AG09309 (cell line): ENCODE data around the gene LAGE3.

ENCODE experiments used
- DNase-seq: peaks from one replicate; pipeline ENCODE4 v3.0.0-alpha.2; 2010; ENCODE audit warnings: low read depth
- H3K4me3 ChIP-seq: 2 replicates; pipeline ENCODE4 v1.5.1; 2011; ENCODE audit warnings: mild to moderate bottlenecking, low read depth, low read length, moderate library complexity; ENCODE audit not compliant: control insufficient read depth
- TF ChIP-seq, protein P1 (sequence below): IDR thresholded peaks from 2 replicates; pipeline ENCODE4 v1.5.1; 2011; ENCODE audit warnings: mild to moderate bottlenecking, low read depth, low read length, inconsistent platforms; ENCODE audit not compliant: insufficient read depth, control insufficient read depth; ENCODE audit errors: missing control alignments

The LAGE3 gene

DNA sequence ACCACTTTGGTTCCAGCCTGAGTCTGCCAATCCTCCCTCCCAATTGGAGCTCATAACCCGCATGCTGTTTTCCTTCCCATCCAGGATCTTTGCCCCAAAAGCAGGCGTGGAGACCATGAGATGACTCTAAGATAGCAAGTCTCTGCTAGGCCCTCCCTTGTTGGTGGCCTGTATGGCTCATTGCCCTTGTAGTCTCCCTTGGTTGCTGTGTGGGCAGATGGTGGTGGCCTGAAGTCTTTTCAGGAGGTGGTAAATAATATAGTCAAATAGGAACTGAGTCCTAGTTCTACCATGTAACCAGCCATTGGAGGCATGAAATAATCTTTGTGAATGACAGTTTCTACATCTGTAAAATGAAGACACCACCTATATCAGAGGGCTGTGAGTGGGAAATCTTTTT, 49.4 kb downstream of the LAGE3 start:
- TF ChIP-seq, protein P1, sequence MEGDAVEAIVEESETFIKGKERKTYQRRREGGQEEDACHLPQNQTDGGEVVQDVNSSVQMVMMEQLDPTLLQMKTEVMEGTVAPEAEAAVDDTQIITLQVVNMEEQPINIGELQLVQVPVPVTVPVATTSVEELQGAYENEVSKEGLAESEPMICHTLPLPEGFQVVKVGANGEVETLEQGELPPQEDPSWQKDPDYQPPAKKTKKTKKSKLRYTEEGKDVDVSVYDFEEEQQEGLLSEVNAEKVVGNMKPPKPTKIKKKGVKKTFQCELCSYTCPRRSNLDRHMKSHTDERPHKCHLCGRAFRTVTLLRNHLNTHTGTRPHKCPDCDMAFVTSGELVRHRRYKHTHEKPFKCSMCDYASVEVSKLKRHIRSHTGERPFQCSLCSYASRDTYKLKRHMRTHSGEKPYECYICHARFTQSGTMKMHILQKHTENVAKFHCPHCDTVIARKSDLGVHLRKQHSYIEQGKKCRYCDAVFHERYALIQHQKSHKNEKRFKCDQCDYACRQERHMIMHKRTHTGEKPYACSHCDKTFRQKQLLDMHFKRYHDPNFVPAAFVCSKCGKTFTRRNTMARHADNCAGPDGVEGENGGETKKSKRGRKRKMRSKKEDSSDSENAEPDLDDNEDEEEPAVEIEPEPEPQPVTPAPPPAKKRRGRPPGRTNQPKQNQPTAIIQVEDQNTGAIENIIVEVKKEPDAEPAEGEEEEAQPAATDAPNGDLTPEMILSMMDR: no peak
- DNase-seq: no peak
- H3K4me3 ChIP-seq: no peak overlapping the region

DNA sequence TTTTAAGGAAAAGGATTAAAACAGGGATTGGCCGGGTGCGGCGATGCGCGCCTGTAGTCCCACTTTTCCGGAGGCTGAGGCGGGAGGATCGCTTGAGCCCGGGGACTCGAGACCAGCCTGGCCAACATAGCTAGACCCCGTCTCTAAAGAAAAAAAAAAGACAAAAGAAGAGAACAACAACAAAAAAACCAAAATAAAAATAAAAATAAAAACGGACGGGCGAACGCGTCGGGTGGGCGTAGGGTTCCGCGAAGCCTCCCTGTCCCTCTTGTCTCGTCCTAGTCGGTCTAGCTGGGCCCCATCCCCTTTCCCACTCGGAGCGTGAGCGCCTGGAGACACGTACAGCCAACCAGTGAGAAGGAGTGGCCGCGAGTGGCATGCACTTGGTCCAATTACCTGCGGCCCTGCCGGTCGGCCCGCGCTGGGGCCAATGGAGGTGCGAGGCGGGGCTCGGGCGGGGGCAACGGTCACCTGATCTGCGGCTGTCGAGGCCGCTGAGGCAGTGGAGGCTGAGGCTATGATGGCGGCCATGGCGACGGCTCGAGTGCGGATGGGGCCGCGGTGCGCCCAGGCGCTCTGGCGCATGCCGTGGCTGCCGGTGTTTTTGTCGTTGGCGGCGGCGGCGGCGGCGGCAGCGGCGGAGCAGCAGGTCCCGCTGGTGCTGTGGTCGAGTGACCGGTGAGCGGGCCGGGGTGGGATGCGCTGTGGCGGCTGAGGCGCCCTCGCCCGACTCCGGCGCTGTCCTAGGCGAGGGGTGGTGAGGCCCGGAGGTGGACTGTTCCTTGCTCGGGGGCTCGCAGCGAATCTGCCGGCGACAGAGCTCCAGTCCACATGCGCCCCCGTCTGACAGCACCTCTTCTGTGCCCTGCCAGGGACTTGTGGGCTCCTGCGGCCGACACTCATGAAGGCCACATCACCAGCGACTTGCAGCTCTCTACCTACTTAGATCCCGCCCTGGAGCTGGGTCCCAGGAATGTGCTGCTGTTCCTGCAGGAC, 50.6 kb downstream of the LAGE3 start, which contains the start of gene ATP6AP1:
Gene ATP6AP1 (plus strand): TSS at position 502 of the 996 bp plus-strand sequence. CDS start 16 bp downstream, at position 518.
- H3K4me3 ChIP-seq: peak within 1 kb of the TSS; percentile 67
- DNase-seq: peak; percentile 78
- TF ChIP-seq, protein P1: no peak
